NCI-H510A treated with DMSO at 0.1 percent for 48 hours (cell line): ENCODE data around the gene ENDOV.

Source experiments
- DNase-seq: peaks from one replicate; lab custom pipeline; 2025; lab: John Stamatoyannopoulos, UW

Gene ENDOV

GRCh38 chr17:80485846-80486245 is 70.9 kb downstream of the ENDOV start:
- no peak for DNase-seq

GRCh38 chr17:80486692-80487091 is 71.7 kb downstream of the ENDOV start:
- DNase-seq, result no peak

- DNase-seq, result no peak
Observed at GRCh38 chr17:80487511-80487910, 72.5 kb downstream of the ENDOV start.
